HG03196 (cell line): ENCODE measurements around the gene MED22.
"Not testable (repeated sequence)": the region's sequence is repeated elsewhere in the genome, so short reads cannot be mapped to it uniquely, and the experiment has no call there.

Experiments used
- ATAC-seq: cut with Tn5 transposase; IDR thresholded peaks from one replicate; pipeline ENCODE4 v1.9.1; 2021; ENCODE audit not compliant: unreplicated experiment

The MED22 gene

DNA sequence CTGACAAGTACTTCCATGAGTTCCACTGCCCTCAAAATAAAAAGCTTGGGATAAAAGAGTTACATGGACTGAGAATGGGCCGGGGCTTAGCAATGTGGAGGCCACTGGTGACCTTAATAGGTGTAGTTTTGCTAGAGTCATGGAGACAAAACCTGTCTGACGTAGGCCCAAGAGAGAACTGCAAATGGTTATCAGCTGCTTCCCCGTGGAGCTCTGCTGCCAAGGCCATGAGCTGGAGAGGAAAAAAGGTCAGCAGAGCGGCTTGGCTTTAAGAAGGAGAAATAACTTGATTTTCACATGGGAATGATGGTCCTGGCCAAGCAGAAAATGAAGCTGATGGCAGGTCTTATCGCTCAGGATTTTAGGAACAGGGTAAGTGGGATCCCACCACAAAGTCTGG is 8.3 kb downstream of the MED22 start:
- ATAC-seq: no peak

DNA sequence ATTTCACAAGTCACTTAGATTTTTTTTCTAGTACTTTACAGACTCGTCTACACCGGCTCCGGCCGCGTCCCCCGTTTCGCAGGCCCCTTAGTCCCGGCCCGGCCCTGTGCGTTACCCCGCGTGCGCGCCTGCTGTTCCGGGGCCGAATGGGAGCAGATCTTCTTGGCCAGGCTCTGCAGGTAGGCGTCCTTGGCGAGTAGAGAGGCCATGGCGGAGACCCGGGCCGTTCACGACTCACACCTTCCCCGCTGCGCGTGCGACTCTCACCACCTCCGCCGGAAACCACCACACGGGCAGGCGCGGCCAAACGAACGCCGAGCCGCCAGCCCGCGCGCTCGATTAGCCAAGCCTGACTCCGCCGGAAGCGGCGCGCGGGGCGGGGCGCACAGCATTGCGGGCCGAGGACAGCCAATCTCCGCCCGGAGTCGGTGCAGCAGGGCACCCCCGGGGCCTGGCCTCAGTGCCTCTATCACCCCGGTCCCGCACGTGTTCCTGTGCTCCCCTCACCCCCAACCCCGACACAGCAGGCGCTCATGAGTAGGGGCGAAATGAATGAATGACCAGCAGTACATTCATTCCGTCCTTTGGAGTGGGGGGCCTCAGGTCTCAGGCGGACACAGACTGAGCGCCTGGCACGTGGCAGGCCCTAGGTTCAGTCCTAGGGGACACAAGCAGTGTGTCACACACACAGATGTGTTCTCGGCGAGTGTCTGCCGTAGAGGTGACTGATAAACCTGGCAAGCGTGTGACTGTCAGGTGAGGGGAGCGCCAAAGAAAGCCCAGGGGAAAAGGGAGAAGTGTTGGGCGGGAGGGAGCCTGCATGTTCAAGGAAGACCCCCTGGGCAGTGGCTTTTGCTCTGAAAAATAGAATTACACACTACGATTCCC is 11.8 kb downstream of the MED22 start, which contains the start of gene SURF6:
TSS of gene SURF6 (minus strand) at position 265 of the 888 bp plus-strand sequence. CDS start at position 209, 56 bp downstream.
- ATAC-seq: peak; percentile 84

- ATAC-seq: not testable (repeated sequence)
Measured at GRCh38 chr9:133334888-133335287, 13.0 kb downstream of the MED22 start.

DNA sequence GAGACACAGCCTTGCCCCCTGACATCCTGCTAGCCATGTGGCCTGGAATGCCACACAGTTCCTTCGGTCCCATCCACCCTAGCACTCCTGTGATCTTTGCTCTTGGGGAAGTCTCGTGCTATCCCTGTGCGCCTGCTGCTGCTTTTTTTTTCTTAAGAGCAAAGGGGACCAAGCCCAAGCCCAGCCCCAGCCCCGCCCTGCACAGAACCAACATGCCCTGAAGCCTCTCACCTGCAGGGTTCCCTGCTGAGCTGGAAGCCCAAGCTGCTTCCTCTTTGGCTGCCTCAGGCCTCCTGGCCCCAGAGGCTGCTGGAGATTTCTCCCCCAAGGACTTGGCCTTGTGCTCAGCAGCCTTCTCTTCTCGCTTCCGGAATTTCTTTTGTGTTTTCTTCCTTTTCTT is 13.8 kb downstream of the MED22 start:
- no peak for ATAC-seq

GRCh38 chr9:133333566-133333965 is 14.4 kb downstream of the MED22 start:
- ATAC-seq: no peak

- ATAC-seq: no peak
Measured at GRCh38 chr9:133333011-133333410, 14.9 kb downstream of the MED22 start.

- no peak for ATAC-seq
Measured at GRCh38 chr9:133332381-133332730, 15.6 kb downstream of the MED22 start.

DNA sequence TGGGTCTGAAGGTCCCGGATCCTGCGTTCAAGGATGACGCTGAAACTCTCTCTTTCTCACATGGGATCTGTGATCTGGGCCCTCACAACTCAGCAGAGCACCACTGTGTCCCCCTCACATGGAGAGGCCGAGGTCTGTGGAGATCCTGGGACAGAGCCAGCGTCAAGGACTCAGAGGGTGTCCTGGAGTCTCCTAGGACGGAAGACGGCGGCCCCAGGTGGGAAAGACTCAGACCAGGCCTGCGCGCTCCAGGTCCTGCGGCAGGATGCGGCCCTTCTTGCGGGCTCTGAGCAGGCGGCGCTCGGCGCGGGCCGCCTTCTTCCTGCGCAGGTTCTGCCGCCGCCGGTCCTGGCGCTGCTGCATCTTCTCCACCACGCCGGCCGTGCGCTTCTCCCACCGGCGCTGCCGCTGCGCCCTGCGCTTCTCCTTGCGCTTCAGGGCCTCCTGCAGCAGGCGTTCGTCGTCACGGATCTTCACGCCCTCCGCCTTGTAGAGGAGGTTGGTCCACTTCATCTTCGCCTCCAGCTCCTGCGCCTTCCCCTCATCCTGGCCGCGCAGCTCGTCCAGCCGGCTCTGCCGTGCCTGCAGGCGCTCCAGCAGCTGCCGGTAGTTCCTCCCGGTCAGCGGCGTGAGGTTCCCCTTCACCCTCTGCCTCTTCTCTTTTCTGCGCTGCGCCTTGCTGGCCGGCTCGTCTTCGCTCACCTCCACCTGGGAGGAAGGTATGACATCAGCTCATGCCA is 16.1 kb downstream of the MED22 start:
- no peak for ATAC-seq

- no peak for ATAC-seq
Measured at GRCh38 chr9:133331221-133331620, 16.7 kb downstream of the MED22 start.

DNA sequence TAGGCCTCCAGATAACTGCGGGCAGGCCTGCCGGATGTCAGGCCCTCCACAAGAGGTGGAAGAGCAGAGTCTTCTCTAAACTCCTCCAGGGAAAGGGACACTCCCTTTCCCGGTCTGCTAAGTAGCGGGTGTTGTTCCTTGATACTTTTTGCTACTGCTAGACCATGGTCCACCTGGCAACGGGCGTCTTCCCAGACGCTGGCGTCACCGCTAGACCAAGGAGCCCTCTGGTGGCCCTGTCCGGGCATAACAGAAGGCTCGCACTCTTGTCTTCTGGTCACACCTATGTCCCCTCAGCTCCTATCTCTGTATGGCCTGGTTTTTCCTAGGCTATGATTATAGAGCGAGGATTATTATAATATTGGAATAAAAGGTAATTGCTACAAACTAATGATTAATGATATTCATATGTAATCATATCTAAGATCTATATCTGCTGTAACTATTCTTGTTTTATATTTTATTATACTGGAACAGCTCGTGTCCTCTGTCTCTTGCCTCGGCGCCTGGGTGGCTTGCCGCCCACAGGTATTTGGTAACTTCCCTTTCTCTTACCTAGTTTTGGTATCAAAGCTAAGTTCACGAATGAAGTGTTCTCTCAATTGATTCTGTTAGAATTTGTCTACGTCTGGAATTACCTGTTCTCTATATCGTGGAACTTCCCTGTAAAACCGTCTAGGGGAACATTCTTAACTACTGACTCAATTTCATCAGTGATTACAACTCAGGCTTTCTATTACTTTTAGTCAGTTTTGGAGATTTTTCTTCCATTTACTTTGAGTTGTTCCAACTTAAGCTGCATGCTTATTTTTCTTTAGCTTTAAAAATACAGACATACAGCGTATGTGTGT is 18.4 kb downstream of the MED22 start:
- not testable (repeated sequence) for ATAC-seq

DNA sequence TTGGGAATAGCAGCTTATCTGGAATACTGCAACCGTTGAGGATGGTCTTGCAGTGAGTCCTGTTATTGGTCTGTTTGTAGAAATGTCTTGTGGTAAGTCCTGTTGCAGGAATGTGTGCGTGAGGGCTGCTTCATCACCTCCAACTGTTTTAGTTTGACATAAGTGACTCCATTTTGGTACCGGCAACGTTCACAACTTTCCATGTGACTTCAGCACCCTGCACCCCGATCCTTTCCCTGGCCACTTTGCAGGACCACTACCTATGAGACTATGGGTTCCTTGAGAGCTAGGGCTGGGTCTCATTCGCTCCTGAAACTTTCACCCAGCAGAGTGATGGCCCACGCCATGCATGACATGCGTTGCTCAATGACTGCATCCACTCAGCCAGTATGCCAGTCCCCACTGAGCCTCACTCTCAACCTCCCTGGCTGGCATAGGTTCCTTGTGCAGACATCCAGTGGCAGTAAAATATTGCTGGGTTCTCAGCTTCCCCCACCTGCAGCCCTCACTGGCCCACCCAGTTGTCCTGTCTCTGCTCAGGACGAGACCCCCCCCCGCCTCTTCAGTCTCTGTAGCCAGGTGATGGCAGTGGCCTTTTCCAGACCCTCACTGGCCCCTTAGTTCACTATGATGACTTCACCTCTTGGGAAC is 20.0 kb downstream of the MED22 start:
- ATAC-seq: no peak

- not testable (repeated sequence) for ATAC-seq
Measured at GRCh38 chr9:133327021-133327420, 20.9 kb downstream of the MED22 start.

- ATAC-seq: no peak
Measured at GRCh38 chr9:133323991-133324703, 23.8 kb downstream of the MED22 start.

- no peak for ATAC-seq
Measured at GRCh38 chr9:133323211-133323610, 24.7 kb downstream of the MED22 start.

GRCh38 chr9:133322701-133323100 is 25.2 kb downstream of the MED22 start:
- ATAC-seq: no peak

GRCh38 chr9:133321411-133321935 is 26.5 kb downstream of the MED22 start:
- no peak for ATAC-seq

GRCh38 chr9:133320421-133320881 is 27.5 kb downstream of the MED22 start:
- ATAC-seq: no peak

GRCh38 chr9:133317551-133317950 is 30.4 kb downstream of the MED22 start:
- not testable (repeated sequence) for ATAC-seq

GRCh38 chr9:133315997-133316396 is 31.9 kb downstream of the MED22 start:
- ATAC-seq: no peak

- ATAC-seq: no peak
Measured at GRCh38 chr9:133309608-133310007, 38.3 kb downstream of the MED22 start.
